A549 (cell line): ENCODE measurements around the gene ITLN1. TPM values are rescaled to one million over a fixed set of nuclear protein-coding genes. Genes with fewer than 3 reads are reported as not detected.

Source experiments
- ATAC-seq, 2 experiments: fragments of 200-7000 bp in 1 of 2; fragments of >200 bp in 1 of 2; cut with Nextera tagmentation in 1 of 2; cut with Tn5 transposase in 1 of 2; 3 replicates each; pipeline versions ENCODE4 v1.8.0 to v1.9.1; 2018 to 2020; ENCODE audit warnings: mild to moderate bottlenecking in 1 of 2, moderate library complexity in 1 of 2
- CTCF ChIA-PET: fragments of 300-600 bp; sonication (Branson Sonifier 250); formaldehyde crosslinking; extraction: SDS; loops from one replicate; lab custom pipeline; 2021; ENCODE audit warnings: antibody characterized with exemption, inconsistent platforms; lab: Yijun Ruan, JAX
- POLR2A ChIA-PET: fragments of 350-600 bp; formaldehyde crosslinking; extraction: SDS; loops from one replicate; lab custom pipeline; 2021; ENCODE audit warnings: antibody characterized with exemption, inconsistent platforms; lab: Yijun Ruan, JAX
- DNase-seq, 2 experiments: peaks; one replicate each; pipeline versions ENCODE4 v3.0.0 to v3.0.0-alpha.2; 2011 to 2016; ENCODE audit warnings: low read depth in 1 of 2, low spot score in 1 of 2
- FAIRE-seq: peaks from 2 replicates; lab custom pipeline; 2011; peaks lifted over from hg19 to GRCh38; lab: Jason Lieb, UNC
- H3K27ac ChIP-seq, 2 experiments: fragments of >200 bp; sonication (Bioruptor Twin); formaldehyde crosslinking; 3 replicates each; pipeline ENCODE4 v1.5.1; 2016 to 2017
- H3K4me1 ChIP-seq: fragments of >200 bp; sonication (Bioruptor Twin); formaldehyde crosslinking; 3 replicates; pipeline ENCODE4 v1.6.1; 2016
- H3K4me2 ChIP-seq: fragments of >200 bp; sonication (Bioruptor Twin); formaldehyde crosslinking; 3 replicates; pipeline ENCODE4 v1.6.1; 2016
- H3K4me3 ChIP-seq: fragments of >200 bp; sonication (Bioruptor Twin); formaldehyde crosslinking; 3 replicates; pipeline ENCODE4 v1.5.1; 2016
- H3K9me3 ChIP-seq: fragments of >200 bp; sonication (Bioruptor Twin); formaldehyde crosslinking; 3 replicates; pipeline ENCODE4 v1.6.1; 2016
- CEBPB ChIP-seq, 2 experiments: fragments of >200 bp in 1 of 2; sonication (Bioruptor Twin) in 1 of 2; formaldehyde crosslinking in 1 of 2; IDR thresholded peaks; 2 replicates each; pipeline ENCODE4 v1.6.1; 2012 to 2016
- EHF ChIP-seq: fragments of 250-450 bp; sonication (Bioruptor Pico); IDR thresholded peaks from 2 replicates; pipeline ENCODE4 v1.5.0; 2020; ENCODE audit warnings: mild to moderate bottlenecking
- ELK1 ChIP-seq: fragments of 150-350 bp; IDR thresholded peaks from 2 replicates; pipeline ENCODE4 v1.6.1; 2014; ENCODE audit warnings: low read depth, mild to moderate bottlenecking, low read length
- FOSB ChIP-seq: fragments of 250-450 bp; sonication (Bioruptor Pico); IDR thresholded peaks from 2 replicates; pipeline ENCODE4 v1.5.0; 2020; ENCODE audit warnings: mild to moderate bottlenecking, moderate library complexity
- FOXS1 ChIP-seq: fragments of 250-450 bp; sonication (Bioruptor Pico); IDR thresholded peaks from 2 replicates; pipeline ENCODE4 v1.5.0; 2020; ENCODE audit warnings: mild to moderate bottlenecking, moderate library complexity
- GATA3 ChIP-seq: IDR thresholded peaks from 2 replicates; pipeline ENCODE4 v1.6.1; 2012; ENCODE audit warnings: borderline replicate concordance
- HES2 ChIP-seq: fragments of >200 bp; sonication (Bioruptor Twin); formaldehyde crosslinking; IDR thresholded peaks from 2 replicates; pipeline ENCODE4 v1.6.1; 2016
- HEYL ChIP-seq: fragments of 250-450 bp; sonication (Bioruptor Pico); IDR thresholded peaks from 2 replicates; pipeline ENCODE4 v1.8.0; 2021; ENCODE audit warnings: mild to moderate bottlenecking, moderate library complexity
- HOXA7 ChIP-seq: fragments of 250-450 bp; sonication (Bioruptor Pico); IDR thresholded peaks from 2 replicates; pipeline ENCODE4 v1.5.0; 2020; ENCODE audit warnings: mild to moderate bottlenecking, moderate library complexity
- JUN ChIP-seq, 2 experiments: fragments of >200 bp; sonication (Bioruptor Twin); formaldehyde crosslinking; IDR thresholded peaks; 2 replicates in 1 of 2; 3 replicates in 1 of 2; pipeline ENCODE4 v1.6.1; 2016 to 2017
- MAZ ChIP-seq: fragments of 150-350 bp; IDR thresholded peaks from 2 replicates; pipeline ENCODE4 v1.6.1; 2014; ENCODE audit warnings: antibody characterized with exemption, low read depth, low read length, borderline replicate concordance
- NFE2L2 ChIP-seq: fragments of 150-350 bp; conservative IDR thresholded peaks from 2 replicates; pipeline ENCODE4 v1.6.1; 2014; ENCODE audit warnings: low read length
- PHF8 ChIP-seq: fragments of 200-600 bp; sonication (generic); IDR thresholded peaks from 2 replicates; pipeline ENCODE4 v1.6.1; 2016; ENCODE audit warnings: low read depth, mild to moderate bottlenecking, antibody characterized with exemption, moderate library complexity, borderline replicate concordance
- POLR2AphosphoS2 ChIP-seq: conservative IDR thresholded peaks from 2 replicates; pipeline ENCODE4 v1.6.1; 2012; ENCODE audit warnings: low read length, improper control_type of control experiment, inconsistent platforms
- RCOR1 ChIP-seq: fragments of 150-350 bp; IDR thresholded peaks from 2 replicates; pipeline ENCODE4 v1.6.1; 2014; ENCODE audit warnings: antibody characterized with exemption, low read length, low read depth
- RNF2 ChIP-seq: fragments of 200-600 bp; sonication (generic); IDR thresholded peaks from 2 replicates; pipeline ENCODE4 v1.6.1; 2016; ENCODE audit warnings: low read depth, mild to moderate bottlenecking, antibody characterized with exemption, moderate library complexity, borderline replicate concordance
- WGBS: methylation state at CpG from one replicate; pipeline ENCODE4 v1.1.6; 2017; ENCODE audit errors: missing lambda C conversion rate; 5-methylcytosine and 5-hydroxymethylcytosine counted together
- polyA plus RNA-seq, 4 experiments: library from polyadenylated mRNA; depleted of rRNA in 3 of 4; stranded (reverse); fragments of >200 nt; fragmentation: RNase III in 1 of 4; extraction: RNeasy Plus Mini Kit Qiagen cat#74134 plus additional on column Dnase treatment in 1 of 4; gene quantifications; 2 replicates in 3 of 4; 3 replicates in 1 of 4; pipeline ENCODE4 v1.2.3, GENCODE V29; 2011 to 2017
- TF ChIP-seq, protein P1 (sequence below): IDR thresholded peaks from 2 replicates; pipeline ENCODE4 v1.6.1; 2012
- TF ChIP-seq, protein P2 (sequence below): fragments of 200-600 bp; sonication (generic); IDR thresholded peaks from 2 replicates; pipeline ENCODE4 v1.6.1; 2016; ENCODE audit warnings: antibody characterized with exemption, mild to moderate bottlenecking, moderate library complexity

Gene ITLN1
- polyA plus RNA-seq, 2 of the 4 experiments (the other 2 are of a cell fraction), result not detected

DNA sequence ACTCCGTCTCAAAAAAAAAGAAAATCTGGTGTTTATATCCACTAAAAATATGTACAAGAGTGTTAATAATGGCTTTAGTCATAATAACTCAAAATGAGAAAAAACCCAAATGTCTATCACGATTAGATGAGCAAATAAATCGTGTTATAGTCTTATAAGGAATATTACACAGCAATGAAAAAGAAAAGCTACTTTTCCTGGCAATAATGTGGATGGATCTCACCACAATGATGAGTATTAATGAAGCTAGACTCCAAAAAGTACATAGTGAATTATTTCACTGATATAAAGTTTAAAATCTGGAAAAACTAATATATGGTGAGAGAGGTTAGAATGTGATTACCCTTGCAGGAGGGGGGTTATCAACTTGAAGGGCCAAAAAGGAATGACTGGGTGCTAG, 32.0 kb downstream of the ITLN1 start:
- ATAC-seq, result no peak
- H3K27ac ChIP-seq, result no peak overlapping the region
- no peak overlapping the region for H3K4me2 ChIP-seq
- DNase-seq, result no peak
- ChIA-PET CTCF (interaction anchor here (1.0 kb wide), 1 partner anchor 98 kb away, joined by 3 read pairs; no protein-coding TSS in a partner anchor), POLR2A (no interaction called here)
- WGBS, result 41% methylated on average over 3 of the region's 3 CpGs
- H3K4me1 ChIP-seq, result no peaks in the 10 kb centered on the region
- no peak overlapping the region for H3K4me3 ChIP-seq
- no peak for TF ChIP-seq POLR2AphosphoS2
- TF ChIP-seq FOSB, result no peak
- no peak for TF ChIP-seq FOXS1 (CRISPR knock-in tag)
- TF ChIP-seq GATA3, result no peak
- no peak for TF ChIP-seq PHF8
- no peak for TF ChIP-seq HOXA7 (CRISPR knock-in tag)
- TF ChIP-seq MAZ, result no peak
- no peak for TF ChIP-seq ELK1
- no peak for FAIRE-seq
- H3K9me3 ChIP-seq, result no peaks in the 10 kb centered on the region; the same call in 1 of the 3 replicates

DNA sequence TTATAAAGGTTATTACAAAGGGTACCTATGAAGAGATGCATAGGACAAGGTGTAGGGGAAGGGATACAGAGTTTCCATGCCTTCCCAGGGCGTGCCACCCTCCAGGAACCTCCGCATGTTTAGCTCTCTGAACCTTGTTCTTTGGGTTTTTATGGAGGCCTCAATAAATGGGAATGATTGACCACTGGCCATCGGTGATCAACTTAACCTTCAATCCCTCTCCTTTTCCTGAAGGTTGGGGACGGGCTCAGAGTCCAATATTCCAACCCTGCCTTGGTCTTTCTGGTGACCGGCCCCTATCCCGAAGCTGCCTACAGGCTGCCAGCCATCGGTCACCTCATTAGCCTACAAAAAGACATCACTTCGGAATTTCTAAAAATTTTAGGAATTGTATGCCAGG, 34.0 kb downstream of the ITLN1 start:
- CTCF ChIA-PET, result interaction anchor here (0.7 to 1.9 kb wide), 5 partner anchors 14 to 103 kb away, joined by 3 to 6 read pairs (median 3); partner anchors contain the start of gene ITLN2
- WGBS, result 48% methylated on average over 8 of the region's 8 CpGs

DNA sequence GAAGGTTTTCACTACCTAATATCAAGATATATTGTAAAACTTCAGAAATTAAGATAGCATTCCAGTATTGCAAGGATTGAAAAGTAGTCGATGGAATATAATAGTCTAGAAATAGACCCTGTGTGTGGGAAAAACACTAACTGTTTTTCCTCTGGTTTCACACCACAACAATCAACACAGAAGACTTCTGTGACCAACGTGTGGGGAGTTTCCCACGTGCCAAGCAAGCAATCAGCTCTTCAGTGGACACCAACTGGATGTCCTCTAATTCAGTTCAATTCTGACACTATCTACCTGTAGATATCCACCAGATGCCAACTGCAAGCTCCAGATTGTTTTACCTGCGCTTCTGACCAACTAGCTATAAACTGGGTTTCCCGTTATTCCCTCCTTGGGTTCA, 34.4 kb downstream of the ITLN1 start:
- Histone ChIP-seq H3K9me3 (no peaks in the 10 kb centered on the region; the same call in 1 of the 3 replicates), H3K27ac (no peak overlapping the region), H3K4me1 (no peaks in the 10 kb centered on the region), H3K4me3 (no peak overlapping the region), H3K4me2 (no peak overlapping the region)
- POLR2A ChIA-PET, result no interaction called here
- TF ChIP-seq MAZ (no peak), RNF2 (no peak), HEYL (no peak), HES2 (no peak), FOSB (no peak)
- TF ChIP-seq, protein P1, sequence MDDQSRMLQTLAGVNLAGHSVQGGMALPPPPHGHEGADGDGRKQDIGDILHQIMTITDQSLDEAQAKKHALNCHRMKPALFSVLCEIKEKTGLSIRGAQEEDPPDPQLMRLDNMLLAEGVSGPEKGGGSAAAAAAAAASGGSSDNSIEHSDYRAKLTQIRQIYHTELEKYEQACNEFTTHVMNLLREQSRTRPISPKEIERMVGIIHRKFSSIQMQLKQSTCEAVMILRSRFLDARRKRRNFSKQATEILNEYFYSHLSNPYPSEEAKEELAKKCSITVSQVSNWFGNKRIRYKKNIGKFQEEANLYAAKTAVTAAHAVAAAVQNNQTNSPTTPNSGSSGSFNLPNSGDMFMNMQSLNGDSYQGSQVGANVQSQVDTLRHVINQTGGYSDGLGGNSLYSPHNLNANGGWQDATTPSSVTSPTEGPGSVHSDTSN, result no peak
- CTCF ChIA-PET, result interaction anchor here (0.7 to 1.9 kb wide), 5 partner anchors 14 to 70 kb away, joined by 3 to 6 read pairs (median 3); no protein-coding TSS in a partner anchor
- no peak for FAIRE-seq
- 38% methylated on average over 5 of the region's 5 CpGs for WGBS
- ATAC-seq, result no peak
- DNase-seq, result no peak

More for the DNA sequence above, 34.0 kb downstream of the ITLN1 start:
- Histone ChIP-seq H3K4me1 (no peaks in the 10 kb centered on the region), H3K4me2 (no peak overlapping the region), H3K27ac (no peak overlapping the region), H3K4me3 (no peak overlapping the region), H3K9me3 (no peaks in the 10 kb centered on the region; the same call in 1 of the 3 replicates)
- no peak for FAIRE-seq
- ATAC-seq, result no peak
- POLR2A ChIA-PET, result no interaction called here
- no peak for DNase-seq
- TF ChIP-seq, protein P2, sequence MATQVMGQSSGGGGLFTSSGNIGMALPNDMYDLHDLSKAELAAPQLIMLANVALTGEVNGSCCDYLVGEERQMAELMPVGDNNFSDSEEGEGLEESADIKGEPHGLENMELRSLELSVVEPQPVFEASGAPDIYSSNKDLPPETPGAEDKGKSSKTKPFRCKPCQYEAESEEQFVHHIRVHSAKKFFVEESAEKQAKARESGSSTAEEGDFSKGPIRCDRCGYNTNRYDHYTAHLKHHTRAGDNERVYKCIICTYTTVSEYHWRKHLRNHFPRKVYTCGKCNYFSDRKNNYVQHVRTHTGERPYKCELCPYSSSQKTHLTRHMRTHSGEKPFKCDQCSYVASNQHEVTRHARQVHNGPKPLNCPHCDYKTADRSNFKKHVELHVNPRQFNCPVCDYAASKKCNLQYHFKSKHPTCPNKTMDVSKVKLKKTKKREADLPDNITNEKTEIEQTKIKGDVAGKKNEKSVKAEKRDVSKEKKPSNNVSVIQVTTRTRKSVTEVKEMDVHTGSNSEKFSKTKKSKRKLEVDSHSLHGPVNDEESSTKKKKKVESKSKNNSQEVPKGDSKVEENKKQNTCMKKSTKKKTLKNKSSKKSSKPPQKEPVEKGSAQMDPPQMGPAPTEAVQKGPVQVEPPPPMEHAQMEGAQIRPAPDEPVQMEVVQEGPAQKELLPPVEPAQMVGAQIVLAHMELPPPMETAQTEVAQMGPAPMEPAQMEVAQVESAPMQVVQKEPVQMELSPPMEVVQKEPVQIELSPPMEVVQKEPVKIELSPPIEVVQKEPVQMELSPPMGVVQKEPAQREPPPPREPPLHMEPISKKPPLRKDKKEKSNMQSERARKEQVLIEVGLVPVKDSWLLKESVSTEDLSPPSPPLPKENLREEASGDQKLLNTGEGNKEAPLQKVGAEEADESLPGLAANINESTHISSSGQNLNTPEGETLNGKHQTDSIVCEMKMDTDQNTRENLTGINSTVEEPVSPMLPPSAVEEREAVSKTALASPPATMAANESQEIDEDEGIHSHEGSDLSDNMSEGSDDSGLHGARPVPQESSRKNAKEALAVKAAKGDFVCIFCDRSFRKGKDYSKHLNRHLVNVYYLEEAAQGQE, result no peak
- TF ChIP-seq MAZ (no peak), NFE2L2 (no peak), RNF2 (no peak), GATA3 (no peak), CEBPB (IDR thresholded peaks at IDR 0.05) (no peak), RCOR1 (no peak), EHF (no peak), ELK1 (no peak), JUN (IDR thresholded peaks at IDR 0.05) (no peak)
